Activated T-helper 1 cell treated with anti-CD3 and anti-CD28 coated beads, Interleukin-12 subunit alpha, Interleukin-12 subunit beta, Interleukin-2, Interleukin-4 antibody, amounts not matched to agents 30 ng/mL and 10 ng/mL and 1 ng/mL, durations not matched to agents 14 hours and 24 hours and 36 hours (primary cell): Measurements from ENCODE around the gene FEZF1. TPM values are rescaled to one million over a fixed set of nuclear protein-coding genes. Genes with fewer than 3 reads are reported as not detected.

ENCODE experiments used
- DNase-seq: peaks from one replicate; pipeline ENCODE4 v3.0.0; 2021; ENCODE audit warnings: low spot score
- H3K27ac Mint-ChIP-seq: one replicate; pipeline ENCODE4 v1.8.0; 2021; ENCODE audit warnings: mild to moderate bottlenecking, mixed read lengths
- H3K27me3 Mint-ChIP-seq: one replicate; pipeline ENCODE4 v1.8.0; 2022; ENCODE audit warnings: mild to moderate bottlenecking, moderate library complexity, mixed read lengths; ENCODE audit not compliant: insufficient read depth
- H3K36me3 Mint-ChIP-seq: one replicate; pipeline ENCODE4 v1.8.0; 2021; ENCODE audit warnings: low read depth, mixed read lengths
- H3K4me1 Mint-ChIP-seq: one replicate; pipeline ENCODE4 v1.8.0; 2021; ENCODE audit warnings: low read depth, mixed read lengths
- H3K4me3 Mint-ChIP-seq: one replicate; pipeline ENCODE4 v1.8.0; 2021; ENCODE audit warnings: mild to moderate bottlenecking, moderate library complexity, mixed read lengths
- H3K9me3 Mint-ChIP-seq: one replicate; pipeline ENCODE4 v1.8.0; 2021; ENCODE audit warnings: mixed read lengths
- intact Hi-C: fragments of 100-400 bp; cut with micrococcal nuclease; formaldehyde crosslinking; loops from one replicate; pipeline ENCODE4 v1.15.1; 2024
- total RNA-seq: library from RNA; stranded (reverse); gene quantifications from 2 replicates; pipeline ENCODE4 v1.2.3, GENCODE V29; 2022

FEZF1 gene
- total RNA-seq, 1 donor from 2014 or later = not detected

GRCh38 chr7:122304996-122305421 lies 459 bp upstream of the FEZF1 start:
- DNase-seq = no peak
- Mint-ChIP-seq H3K4me3 (no peak overlapping the region), H3K9me3 (peaks cover 3% of the 10 kb centered on the region), H3K36me3 (no peaks in the 10 kb centered on the region), H3K27ac (no peak overlapping the region), H3K4me1 (no peaks in the 10 kb centered on the region), H3K27me3 (peaks cover 78% of the 10 kb centered on the region)
- intact Hi-C loops = loop anchor here (10.0 kb wide), 1 partner anchor 1730 kb away; the partner anchor contains the start of gene TMEM229A

- peaks cover 3% of the 10 kb centered on the region for H3K9me3 Mint-ChIP-seq
- H3K27ac Mint-ChIP-seq = no peak overlapping the region
- no peak overlapping the region for H3K4me3 Mint-ChIP-seq
- no peaks in the 10 kb centered on the region for H3K36me3 Mint-ChIP-seq
- intact Hi-C loops = loop anchor here (2.0 to 10.0 kb wide), 2 partner anchors 13 to 1731 kb away; partner anchors contain the start of gene TMEM229A
- no peaks in the 10 kb centered on the region for H3K4me1 Mint-ChIP-seq
- no peak for DNase-seq
- H3K27me3 Mint-ChIP-seq = peaks cover 75% of the 10 kb centered on the region
These were observed 825 bp downstream of the FEZF1 start for GRCh38 chr7:122303531-122304318.

GRCh38 chr7:122302761-122303530 lies 1.6 kb downstream of the FEZF1 start:
- H3K36me3 Mint-ChIP-seq = no peaks in the 10 kb centered on the region
- H3K27ac Mint-ChIP-seq = peak overlapping the region; percentile 10
- H3K9me3 Mint-ChIP-seq = peaks cover 3% of the 10 kb centered on the region
- peaks cover 77% of the 10 kb centered on the region for H3K27me3 Mint-ChIP-seq
- no peak overlapping the region for H3K4me3 Mint-ChIP-seq
- DNase-seq = no peak
- no peaks in the 10 kb centered on the region for H3K4me1 Mint-ChIP-seq
- intact Hi-C loops = loop anchor here (1.0 to 10.0 kb wide), 3 partner anchors 7 to 1732 kb away; partner anchors contain the start of gene TMEM229A

- Mint-ChIP-seq H3K27ac (no peak overlapping the region), H3K27me3 (peaks cover 72% of the 10 kb centered on the region), H3K36me3 (no peaks in the 10 kb centered on the region), H3K9me3 (peaks cover 3% of the 10 kb centered on the region), H3K4me3 (no peak overlapping the region), H3K4me1 (no peaks in the 10 kb centered on the region)
- intact Hi-C loops = loop anchor here (1.0 to 10.0 kb wide), 3 partner anchors 8 to 1733 kb away; partner anchors contain the start of gene TMEM229A
- no peak for DNase-seq
These were observed 2.4 kb downstream of the FEZF1 start for GRCh38 chr7:122301858-122302760.

- Mint-ChIP-seq H3K9me3 (peaks cover 3% of the 10 kb centered on the region), H3K27ac (no peak overlapping the region), H3K36me3 (no peaks in the 10 kb centered on the region), H3K4me1 (no peaks in the 10 kb centered on the region), H3K4me3 (no peak overlapping the region), H3K27me3 (peaks cover 65% of the 10 kb centered on the region)
- DNase-seq = no peak
- intact Hi-C loops = loop anchor here (10.0 kb wide), 1 partner anchor 1734 kb away; the partner anchor contains the start of gene TMEM229A
These were observed 3.4 kb downstream of the FEZF1 start for GRCh38 chr7:122300956-122301833.

- no peaks in the 10 kb centered on the region for H3K4me1 Mint-ChIP-seq
- peaks cover 3% of the 10 kb centered on the region for H3K9me3 Mint-ChIP-seq
- DNase-seq = no peak
- H3K27me3 Mint-ChIP-seq = peaks cover 60% of the 10 kb centered on the region
- intact Hi-C loops = loop anchor here (10.0 kb wide), 1 partner anchor 1734 kb away; the partner anchor contains the start of gene TMEM229A
- H3K4me3 Mint-ChIP-seq = no peak overlapping the region
- no peaks in the 10 kb centered on the region for H3K36me3 Mint-ChIP-seq
- no peak overlapping the region for H3K27ac Mint-ChIP-seq
These were observed 4.2 kb downstream of the FEZF1 start for GRCh38 chr7:122300211-122300932.

- Mint-ChIP-seq H3K4me3 (no peak overlapping the region), H3K27me3 (peaks cover 55% of the 10 kb centered on the region), H3K27ac (no peak overlapping the region), H3K9me3 (peaks cover 3% of the 10 kb centered on the region), H3K4me1 (no peaks in the 10 kb centered on the region), H3K36me3 (no peaks in the 10 kb centered on the region)
- intact Hi-C loops = loop anchor here (10.0 kb wide), 1 partner anchor 1735 kb away; the partner anchor contains the start of gene TMEM229A
- no peak for DNase-seq
These were observed 4.8 kb downstream of the FEZF1 start for GRCh38 chr7:122299624-122300210.

GRCh38 chr7:122298618-122299017 lies 5.9 kb downstream of the FEZF1 start:
- no peak overlapping the region for H3K27ac Mint-ChIP-seq
- H3K9me3 Mint-ChIP-seq = no peaks in the 10 kb centered on the region
- no peak overlapping the region for H3K4me3 Mint-ChIP-seq
- peaks cover 46% of the 10 kb centered on the region for H3K27me3 Mint-ChIP-seq
- no peaks in the 10 kb centered on the region for H3K36me3 Mint-ChIP-seq
- H3K4me1 Mint-ChIP-seq = no peaks in the 10 kb centered on the region
- no peak for DNase-seq
- intact Hi-C loops = no loop called here

GRCh38 chr7:122298131-122298530 lies 6.4 kb downstream of the FEZF1 start:
- Mint-ChIP-seq H3K36me3 (no peaks in the 10 kb centered on the region), H3K9me3 (no peaks in the 10 kb centered on the region), H3K4me1 (no peaks in the 10 kb centered on the region), H3K4me3 (no peak overlapping the region), H3K27ac (no peak overlapping the region), H3K27me3 (peaks cover 42% of the 10 kb centered on the region)
- no peak for DNase-seq
- intact Hi-C loops = no loop called here

- no peaks in the 10 kb centered on the region for H3K36me3 Mint-ChIP-seq
- H3K9me3 Mint-ChIP-seq = no peaks in the 10 kb centered on the region
- intact Hi-C loops = no loop called here
- H3K27ac Mint-ChIP-seq = no peak overlapping the region
- no peaks in the 10 kb centered on the region for H3K27me3 Mint-ChIP-seq
- no peaks in the 10 kb centered on the region for H3K4me1 Mint-ChIP-seq
- no peak overlapping the region for H3K4me3 Mint-ChIP-seq
- no peak for DNase-seq
These were observed 13.4 kb downstream of the FEZF1 start for GRCh38 chr7:122291189-122291588.

GRCh38 chr7:122290476-122290875 lies 14.1 kb downstream of the FEZF1 start:
- Mint-ChIP-seq H3K36me3 (no peaks in the 10 kb centered on the region), H3K27ac (no peak overlapping the region), H3K9me3 (peaks cover 1% of the 10 kb centered on the region), H3K4me1 (no peaks in the 10 kb centered on the region), H3K4me3 (no peak overlapping the region), H3K27me3 (no peaks in the 10 kb centered on the region)
- no peak for DNase-seq
- intact Hi-C loops = no loop called here
